GM21515 (cell line): ENCODE data around the gene NR2C2AP.
"Not testable (repeated sequence)": the region's sequence is repeated elsewhere in the genome, so short reads cannot be mapped to it uniquely, and the experiment has no call there.

Source experiments
- ATAC-seq: cut with Tn5 transposase; IDR thresholded peaks from one replicate; pipeline ENCODE4 v1.9.1; 2021; ENCODE audit not compliant: unreplicated experiment

The NR2C2AP gene

DNA sequence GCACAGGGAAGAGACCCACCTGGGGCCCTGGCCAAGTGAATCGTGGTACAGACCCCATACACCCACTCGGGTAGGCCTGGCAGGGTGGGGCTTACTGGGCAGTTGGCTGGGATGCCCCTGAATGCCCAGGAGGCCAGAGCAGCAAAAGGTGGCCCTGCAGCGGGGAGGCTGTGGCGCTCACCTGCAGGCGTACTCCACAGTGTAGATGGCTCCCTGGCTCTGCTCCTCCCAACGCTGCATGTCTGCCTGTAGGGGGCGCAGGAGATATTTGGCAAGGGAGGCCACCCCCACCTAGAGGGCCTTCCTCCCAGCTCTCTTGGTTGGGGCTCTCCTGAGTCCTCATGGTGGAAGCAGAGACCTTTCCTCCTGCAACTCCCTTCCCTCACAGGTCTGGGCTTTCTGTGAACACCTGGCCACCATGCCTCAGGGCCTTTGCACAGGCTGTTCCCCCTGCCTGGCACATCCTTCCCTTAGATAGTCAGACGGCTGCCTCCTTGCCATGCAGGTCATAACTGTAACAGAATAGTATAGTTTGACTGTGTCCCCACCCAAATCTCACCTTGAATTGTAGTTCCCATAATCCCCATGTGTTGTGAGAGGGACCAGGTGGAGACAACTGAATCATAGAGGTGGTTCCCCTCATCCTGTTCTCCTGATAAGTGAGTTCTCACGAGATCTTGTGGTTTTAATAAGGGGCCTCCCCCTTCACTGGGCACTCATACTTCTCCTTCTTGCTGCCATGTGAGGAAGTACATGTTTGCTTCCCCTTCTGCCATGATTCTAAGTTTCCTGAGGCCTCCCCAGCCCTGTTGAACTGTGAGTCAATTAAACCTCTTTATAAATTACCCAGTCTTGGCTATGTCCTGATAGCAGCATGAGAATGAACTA lies 17.1 kb downstream of the NR2C2AP start:
- no peak for ATAC-seq

DNA sequence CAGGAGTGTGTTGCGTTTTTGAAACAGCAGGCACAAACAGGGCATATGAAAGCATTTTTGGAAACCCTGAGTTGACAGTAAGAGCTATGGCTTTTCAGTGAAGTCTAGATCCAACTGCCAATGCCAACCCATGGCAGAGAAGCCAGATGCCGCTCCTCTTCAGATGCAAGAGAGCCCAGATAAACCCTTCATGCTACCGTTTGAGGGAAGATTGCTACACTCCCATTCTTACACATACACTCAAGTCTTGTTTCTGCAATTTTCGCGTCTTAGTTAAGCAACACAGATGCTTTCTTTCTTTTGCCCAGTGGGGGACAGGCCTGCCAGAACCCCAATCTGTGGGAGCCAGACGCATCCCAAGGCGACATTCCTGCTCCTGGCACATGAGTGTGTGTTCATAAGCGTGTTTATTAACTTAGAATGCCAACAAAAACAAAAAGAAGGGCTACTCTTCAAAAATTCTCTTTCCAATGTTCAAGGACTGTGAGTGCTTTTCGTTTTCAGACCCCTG lies 21.7 kb downstream of the NR2C2AP start:
- ATAC-seq: no peak

DNA sequence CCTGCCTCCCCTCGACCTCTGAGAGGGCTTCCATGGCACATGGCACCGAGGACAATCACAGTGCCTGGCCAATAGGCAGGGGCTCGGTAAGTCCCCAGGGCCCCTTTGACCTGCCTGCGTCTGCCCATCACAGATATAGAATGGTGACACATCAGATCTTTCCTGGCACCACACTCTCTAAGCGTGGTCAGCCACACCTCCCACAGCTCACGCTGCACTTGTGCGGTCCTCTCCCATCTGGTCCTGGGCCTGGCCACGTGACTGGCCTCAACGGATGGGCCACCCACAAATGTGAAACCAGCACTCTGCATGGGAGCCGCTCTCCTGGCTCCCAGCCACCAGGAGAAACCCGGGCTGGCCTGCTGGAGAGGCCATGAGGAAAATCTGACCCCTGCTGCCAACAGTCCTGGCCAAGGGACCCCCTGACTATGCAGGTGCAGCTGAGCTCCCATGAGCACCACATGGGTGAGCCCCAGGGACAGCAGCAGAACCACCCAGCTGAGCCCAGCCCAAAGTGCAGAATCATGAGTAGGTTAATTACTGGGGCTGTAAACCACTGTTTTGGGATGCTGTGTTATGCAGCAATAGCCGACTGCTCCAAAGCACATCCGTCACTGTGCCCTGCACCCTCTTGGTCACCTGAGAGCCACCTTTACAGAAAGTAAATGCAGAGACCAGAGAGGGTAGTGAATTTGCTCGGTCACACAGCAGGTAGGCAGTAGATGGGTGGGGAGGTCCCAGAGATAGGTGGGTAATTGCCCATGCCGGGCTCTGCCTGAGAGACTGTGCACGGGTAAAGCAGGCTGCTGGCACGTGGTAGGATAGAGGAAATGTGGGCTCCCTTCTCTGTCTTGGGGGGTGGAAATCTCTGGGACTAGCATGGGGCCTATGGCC lies 23.4 kb downstream of the NR2C2AP start:
- no peak for ATAC-seq

DNA sequence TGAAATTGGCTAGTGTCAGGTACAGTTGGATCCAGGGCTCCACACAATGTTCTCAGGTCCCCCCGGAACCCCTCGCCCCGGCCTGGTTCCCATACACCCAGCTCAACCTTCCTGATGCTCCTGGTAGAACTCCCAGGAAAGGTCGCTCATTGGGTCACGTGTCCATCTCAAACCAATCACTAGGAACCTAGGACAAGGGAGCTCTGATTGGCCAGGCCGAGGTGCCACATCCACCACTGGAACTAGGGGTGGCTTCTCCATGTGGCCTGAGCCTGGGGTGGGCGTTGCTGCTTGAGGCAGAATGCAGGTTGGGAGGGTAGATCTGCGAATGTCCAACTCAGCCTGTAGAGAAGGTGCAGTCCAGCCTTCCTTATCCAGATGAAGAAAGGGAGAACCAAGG lies 26.3 kb downstream of the NR2C2AP start:
- no peak for ATAC-seq

DNA sequence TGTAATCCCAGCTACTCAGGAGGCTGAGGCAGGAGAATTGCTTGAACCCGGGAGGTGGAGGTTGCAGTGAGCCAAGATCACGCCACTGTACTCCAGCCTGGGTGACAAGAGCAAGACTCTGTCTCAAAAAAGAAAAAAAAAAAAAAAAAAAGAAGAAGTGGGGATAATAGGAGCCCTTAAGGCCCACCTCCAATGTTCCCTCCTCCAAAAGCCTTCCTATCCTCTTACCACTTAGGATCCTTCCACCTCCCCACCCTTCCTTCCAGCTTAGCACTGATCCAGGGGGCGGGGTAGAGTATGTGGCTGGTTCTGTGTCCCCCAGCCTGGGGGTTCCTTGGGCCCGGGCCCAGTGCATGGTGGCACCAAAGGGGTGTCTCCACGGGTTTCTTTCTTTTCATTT lies 30.0 kb downstream of the NR2C2AP start:
- ATAC-seq: not testable (repeated sequence)

DNA sequence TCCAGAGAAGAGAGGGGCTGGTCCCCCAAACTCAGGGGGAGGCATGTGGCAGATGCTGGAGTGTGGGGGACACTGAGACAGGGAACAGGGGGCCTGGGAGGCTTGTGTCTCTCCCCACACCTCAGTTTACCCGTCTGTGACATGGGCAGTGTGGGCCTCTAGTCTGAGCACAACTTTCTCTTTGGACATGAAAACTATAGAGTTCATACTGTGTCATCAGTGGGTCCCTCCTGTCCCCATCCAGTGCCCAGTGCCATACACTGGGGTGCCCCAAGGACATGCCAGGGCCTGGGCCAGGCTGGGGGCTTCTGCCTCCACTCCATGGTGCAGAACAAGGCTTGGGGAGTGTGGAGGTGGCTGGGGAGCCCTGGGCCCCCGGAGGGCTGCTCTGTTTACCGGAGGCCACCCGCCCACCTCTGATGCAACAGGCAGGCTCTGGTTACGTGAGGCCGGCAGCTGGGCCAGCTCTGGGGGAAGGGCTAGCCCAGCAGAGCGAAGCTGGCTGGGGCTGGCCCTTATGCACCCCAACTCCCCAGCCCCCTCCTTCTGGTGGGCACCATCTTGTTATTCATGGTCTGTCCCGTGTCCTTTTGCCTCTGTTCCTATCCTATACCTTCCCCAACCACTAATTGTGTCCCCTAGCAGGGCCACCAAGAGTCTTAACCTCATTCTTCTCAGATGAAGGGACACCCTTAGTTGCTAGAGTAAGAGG lies 31.2 kb downstream of the NR2C2AP start:
- ATAC-seq: no peak

DNA sequence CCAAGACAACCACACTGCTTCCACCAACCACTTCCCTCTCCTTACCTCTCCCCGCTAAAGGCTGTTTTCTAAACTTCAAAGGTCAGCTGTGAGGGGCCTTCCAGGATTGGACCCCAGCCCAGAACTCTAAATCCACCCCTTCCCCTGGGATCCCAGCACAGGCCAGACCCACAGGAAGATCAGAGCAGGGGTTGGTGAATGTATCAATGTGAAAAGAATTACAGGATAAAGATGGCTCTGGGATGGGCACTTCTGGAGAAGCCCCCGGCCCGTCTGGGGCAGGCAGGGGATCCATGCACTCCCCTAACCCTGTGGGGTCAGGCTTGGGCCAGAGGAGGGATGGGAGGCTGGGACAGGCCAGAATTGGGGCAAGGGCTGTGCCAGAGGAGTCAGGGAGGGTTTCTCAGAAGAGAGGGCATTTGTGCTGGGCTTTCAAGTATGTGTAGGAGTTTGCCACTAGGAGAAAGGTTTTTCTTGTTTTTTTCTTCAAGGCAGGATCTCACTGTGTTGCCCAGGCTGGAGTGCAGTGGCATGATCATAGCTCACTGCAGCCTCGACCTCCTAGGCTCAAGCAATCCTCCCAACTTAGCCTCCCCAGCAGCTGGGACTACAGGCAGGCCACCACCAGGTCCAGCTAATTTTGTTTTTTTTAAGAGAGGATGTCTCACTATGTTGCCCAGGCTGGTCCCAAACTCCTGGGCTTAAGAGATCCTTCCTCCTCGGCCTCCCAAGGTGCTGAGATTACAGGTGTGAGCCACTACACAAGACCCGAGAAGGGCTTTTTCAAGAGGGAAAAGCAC lies 32.1 kb downstream of the NR2C2AP start:
- no peak for ATAC-seq

DNA sequence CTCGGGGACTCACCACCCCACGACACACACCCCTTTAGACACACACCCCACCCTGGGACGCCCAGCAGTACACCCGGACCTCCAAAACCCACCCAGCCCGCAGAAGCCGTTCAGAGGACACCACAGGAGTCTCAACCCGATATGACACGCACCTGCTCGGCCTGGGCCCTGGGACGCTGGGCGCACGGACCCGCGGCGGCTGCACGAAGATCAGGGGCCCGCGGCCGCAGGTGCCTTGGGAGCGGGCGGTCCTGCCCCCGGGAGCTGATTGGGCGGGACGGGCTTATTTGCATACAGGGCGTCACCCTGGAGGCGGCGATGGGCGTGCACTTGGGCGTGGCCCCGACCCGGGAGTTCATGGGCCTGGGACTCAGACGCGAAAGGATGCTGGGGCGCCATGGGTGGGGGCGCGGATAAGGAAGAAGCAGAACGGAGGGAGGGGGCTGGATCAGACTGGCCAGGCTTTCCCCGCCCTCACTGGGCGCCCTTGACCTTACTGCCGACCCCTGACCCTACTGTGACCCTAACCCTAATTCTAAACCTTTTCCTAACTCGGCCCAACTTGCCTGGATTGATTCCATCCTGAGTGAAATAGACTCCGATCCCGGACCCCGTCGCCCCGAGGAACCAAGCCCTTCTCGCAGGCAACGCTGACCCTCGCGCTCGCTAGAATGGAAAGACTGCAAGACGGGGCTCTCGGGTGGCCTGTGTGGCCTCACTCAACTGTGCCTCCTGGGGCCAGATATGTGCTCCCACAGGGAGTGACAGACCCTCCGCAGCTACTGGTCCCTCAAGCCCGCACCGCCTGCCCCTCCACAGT lies 33.0 kb downstream of the NR2C2AP start, which contains the start of gene MEF2B:
Gene MEF2B, minus strand, starts transcription at position 211 of the 820 bp plus-strand sequence. CDS start 19,528 bp downstream, outside the sequence.
- ATAC-seq: peak; percentile 76

DNA sequence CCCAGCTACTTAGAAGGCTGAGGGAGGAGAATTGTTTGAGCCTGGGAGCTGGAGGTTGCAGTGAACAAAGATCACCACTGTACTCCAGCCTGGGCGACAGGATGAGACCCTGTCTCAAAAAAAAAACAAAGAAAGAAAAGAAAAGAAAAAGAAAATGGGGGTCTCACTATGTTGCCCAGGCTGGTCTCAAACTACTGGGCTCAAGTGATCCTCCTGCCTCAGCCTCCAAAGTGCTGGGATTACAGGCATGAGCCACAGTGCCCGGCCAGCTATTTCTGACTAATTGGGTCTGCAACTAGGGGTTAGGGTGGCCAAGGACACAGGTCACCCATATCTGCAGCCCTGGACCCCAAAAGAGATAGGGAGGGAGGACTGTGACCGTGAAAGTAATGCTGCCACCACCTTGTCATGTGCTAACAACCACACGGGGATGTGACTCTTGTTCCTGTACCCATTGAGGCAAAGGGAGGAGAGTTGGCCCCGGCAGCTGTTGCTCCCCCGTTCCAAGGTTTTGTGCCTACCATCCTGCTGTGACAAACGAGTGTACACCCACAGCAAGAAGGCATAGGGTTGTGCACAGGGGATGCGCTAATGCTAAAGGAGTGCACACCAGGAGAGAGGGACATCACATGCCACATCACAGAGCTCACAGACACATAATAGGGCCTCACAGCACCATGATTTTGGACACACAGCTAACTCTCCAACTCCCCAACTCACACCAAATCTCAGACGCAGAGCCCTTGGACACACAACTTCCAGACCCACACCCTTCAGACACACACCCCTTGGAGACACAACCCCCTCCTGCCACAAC lies 33.8 kb downstream of the NR2C2AP start:
- peak; percentile 2 for ATAC-seq

DNA sequence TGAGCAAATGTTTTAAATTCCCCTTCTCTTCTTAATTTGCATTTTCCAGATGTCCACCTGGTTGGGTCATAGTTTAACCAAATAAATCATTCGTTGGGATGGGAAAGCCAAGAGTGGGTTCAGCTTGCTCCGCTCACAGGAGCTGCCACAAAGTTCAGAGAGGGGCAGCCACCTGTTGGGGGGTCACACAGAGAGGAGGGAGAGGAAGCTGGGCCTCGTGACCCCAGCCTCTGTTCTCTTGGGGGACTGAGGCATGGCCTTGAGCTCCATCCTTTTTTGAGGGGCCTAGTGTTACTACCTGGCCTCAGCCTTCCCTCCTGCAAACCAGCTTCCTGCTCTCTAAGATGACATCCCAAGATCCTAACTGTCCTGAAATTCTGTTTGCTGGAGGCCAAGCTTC lies 35.6 kb downstream of the NR2C2AP start:
- ATAC-seq: no peak

DNA sequence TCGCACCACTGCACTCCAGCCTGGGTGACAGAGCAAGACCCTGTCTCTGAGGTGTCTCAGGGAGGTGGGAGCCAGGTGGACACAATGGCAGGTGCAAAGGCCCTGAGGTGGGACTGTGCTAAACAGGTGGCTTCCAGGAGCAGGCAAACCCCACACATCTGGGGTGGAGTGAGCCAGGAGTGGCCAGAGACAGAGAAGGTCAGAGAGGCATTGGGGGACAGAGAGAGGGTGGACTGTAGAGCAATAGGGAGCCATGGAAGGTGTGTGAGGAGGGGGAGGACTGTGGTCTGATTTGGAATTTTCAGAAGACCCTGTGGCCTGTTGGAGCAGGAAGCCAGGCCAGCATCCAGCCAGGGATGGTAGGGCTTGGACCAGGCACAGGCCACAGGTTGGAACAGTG lies 37.8 kb downstream of the NR2C2AP start:
- no peak for ATAC-seq

DNA sequence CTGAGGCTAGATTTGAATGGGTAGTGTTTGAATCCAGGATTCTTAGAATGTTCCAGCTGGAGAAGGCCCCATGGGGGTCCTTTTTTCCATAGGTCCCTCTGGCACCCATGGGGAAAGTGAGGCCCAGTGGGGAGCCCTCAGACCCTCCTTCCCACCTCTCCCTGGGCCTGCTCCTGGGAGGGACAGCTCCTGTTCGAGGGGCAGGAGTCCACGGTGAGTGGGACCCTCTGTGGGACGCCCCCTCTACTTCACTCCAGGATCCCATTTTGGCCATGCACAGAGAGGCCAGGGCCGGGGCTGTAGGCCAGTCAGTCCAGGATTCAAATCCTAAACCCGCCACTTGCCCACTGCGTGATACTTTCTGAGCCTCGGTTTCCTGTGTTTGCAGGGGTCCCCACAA lies 40.7 kb downstream of the NR2C2AP start:
- ATAC-seq: no peak

DNA sequence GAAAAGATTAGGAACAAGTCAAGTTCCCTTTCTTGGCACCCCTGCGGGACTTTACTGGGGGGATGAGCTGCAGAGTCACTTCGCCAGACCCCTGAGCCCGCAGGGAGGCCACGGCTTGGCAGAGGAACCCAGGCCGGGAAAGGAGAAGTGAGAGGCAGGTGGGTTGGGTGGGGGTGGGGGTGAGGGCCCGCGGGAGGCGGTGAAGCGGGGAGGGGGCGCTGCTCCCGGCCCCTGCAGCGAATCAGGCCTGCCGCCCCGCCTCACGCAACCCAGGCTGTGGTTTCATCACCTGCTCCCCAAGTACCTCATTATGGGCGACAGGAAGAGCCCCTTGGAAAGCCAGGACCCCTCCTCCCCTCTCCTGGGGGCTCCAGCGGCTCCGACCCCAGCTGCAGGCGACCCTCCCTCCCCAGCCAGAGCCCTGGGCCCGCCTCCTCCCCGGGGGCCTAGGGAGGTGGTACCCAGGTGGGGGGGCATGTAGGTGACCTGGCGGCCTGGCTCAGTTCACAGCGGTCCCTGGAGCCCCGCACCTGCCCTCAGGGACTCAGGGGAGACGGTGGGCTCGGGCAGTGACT lies 42.7 kb downstream of the NR2C2AP start:
- no peak for ATAC-seq

DNA sequence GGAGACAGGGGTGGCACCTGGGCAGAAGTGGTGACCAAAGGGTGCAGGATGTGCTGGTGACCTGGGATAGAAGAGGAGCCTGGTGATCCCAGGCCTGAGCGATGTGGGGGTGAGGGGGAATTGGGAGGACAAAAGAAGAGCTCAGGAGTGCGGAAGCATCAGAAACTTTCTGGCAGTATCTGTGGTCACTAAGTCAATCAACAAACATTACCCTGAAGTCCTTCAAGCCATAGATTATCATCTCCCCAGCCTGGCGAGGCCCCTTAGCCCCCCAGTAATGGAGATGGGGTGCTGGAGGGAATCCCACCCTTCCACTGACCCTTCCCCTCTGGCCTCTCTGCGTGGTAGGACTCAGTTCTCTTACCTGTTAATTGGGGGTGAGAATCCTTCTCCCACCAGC lies 43.7 kb downstream of the NR2C2AP start:
- no peak for ATAC-seq

DNA sequence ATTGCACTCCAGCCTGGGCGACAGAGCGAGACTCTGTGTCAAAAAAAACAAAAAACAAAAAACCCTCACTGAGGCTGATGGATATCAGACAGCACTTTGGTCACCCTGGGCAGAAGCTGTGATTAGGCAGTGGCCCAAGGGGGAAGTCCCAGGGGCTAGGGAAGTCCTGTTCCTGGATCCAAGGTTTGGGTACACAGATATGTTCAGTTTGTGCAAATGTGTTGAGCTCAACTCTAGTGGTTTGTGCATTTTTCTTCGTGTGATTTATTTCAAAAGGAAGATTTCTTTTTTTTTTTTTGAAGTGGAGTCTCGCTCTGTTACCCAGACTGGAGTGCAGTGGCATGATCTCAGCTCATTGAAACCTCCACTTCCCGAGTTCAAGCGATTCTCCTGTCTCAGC lies 45.4 kb downstream of the NR2C2AP start:
- ATAC-seq: no peak

DNA sequence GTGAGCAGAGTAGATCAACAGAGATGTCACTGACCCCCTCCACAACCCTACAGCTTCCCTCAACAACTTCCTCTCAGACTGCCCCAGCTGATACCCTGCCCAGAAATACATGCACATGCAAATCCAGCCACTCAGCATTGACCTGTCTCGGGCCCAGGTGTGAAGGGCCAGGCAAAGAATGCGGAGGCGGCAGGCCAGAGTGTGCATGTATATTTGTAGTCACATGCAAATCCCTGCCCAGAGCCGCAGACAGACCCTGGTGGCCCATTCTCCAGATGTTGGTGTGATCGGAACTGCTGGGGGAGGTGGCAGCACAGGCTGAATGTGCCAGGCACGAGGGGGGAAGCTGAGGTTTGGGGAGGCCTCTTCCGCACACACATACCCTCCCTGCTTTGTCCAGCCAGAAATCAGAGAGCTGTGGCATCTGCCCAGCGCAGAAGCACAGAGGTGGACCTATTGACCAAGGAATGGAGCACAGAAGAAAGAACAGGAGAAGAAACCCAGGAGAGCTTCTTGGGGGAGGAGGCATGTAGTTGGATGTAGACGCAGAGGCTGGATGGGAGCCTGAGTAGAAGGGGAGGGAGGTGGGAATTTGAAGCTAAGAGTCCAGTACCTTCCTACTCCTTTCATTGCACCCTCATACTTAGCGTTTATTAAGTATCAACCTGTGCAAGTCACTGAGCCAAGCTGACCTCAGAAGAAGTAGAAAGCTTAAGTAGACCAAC lies 47.6 kb downstream of the NR2C2AP start:
- peak; percentile 68 for ATAC-seq

DNA sequence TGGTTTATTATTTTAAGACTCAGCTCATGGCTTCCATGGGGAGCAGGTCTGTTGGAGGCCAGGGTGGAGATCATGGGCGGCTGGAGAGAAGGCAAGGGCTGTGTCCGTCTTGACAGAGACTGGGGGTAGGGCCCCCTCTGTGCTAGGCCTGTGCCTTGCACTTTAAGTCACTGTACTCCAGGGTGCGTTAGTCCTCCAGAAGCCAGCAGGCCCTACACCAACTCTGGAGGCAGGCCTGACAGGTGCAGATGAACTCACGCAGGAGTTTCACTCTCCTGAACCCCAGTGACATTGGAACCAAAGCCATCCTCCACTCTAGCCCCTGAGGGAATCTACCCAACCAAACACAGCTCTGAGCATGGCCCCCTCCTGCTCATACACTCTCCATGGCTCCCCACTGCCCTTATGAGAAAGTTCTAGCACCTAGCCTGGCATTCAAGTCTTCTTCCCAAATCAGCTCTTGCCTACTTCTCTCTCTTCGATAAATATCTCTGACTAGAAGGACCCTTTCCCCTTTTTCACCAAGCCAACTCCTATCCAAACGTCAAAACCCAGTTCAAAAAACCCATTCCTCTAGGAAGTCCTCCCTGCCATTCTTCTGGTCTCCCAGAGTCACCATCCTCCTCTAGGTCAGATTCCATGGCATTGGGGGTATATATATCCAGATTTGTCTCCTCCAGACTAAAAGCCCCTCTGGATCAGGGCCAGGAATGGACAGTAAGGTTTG lies 48.3 kb downstream of the NR2C2AP start:
- no peak for ATAC-seq
